ENCODE results near the gene NNT. TPM values are rescaled to one million over a fixed set of nuclear protein-coding genes. Genes with fewer than 3 reads are reported as not detected.

NNT gene
- total and polyA plus RNA-seq, 9 of the 15 experiments (the other 6 are each of a cell fraction or from before 2014, with no cell fraction given) = 21.9 to 68.6 (median 42.2) TPM

DNA sequence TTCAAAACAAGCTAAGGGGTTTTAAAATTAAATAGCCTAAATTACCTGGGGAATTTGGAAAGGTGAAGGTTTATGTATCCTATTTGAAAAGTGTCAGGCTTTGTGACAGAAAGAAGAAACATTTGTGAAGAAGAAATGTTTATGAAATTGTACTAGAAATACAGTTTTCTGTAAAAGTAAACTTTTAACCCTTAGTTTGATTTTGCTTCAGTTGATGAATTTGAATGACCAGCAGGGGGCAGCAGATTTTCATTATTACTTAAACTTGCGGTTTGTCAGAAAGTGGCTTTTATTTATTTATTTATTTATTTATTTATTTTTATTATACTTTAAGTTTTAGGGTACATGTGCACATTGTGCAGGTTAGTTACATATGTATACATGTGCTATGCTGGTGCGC is 58.1 kb downstream of the NNT start (continued):
- TF ChIP-seq, protein P1, sequence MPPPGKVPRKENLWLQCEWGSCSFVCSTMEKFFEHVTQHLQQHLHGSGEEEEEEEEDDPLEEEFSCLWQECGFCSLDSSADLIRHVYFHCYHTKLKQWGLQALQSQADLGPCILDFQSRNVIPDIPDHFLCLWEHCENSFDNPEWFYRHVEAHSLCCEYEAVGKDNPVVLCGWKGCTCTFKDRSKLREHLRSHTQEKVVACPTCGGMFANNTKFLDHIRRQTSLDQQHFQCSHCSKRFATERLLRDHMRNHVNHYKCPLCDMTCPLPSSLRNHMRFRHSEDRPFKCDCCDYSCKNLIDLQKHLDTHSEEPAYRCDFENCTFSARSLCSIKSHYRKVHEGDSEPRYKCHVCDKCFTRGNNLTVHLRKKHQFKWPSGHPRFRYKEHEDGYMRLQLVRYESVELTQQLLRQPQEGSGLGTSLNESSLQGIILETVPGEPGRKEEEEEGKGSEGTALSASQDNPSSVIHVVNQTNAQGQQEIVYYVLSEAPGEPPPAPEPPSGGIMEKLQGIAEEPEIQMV (tag; conservative IDR thresholded peaks at IDR 0.05; ENCODE audit: low read depth) = no peak

DNA sequence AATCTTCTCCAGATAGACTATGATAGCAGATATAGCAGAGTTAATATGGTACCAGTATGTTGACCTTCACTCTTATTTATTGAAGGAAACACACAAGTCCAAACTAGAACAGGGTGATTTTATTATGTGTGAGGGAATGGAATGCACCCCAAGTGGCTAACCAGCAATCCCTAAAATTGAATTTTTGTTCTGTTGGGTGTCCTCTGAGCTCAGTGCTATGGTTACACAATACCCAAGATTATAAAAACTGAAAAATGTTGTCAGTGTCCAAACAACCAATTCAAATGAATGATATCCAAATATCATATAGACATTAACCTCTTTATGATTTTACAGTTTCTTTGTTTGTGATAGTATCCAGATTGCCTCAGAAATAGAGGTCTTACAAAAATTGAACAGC is 60.9 kb downstream of the NNT start:
- CTCF ChIA-PET (ENCODE audit: low intra/inter-chr PET ratio) = no interaction called here
- DNase-seq (ENCODE audit: extremely low read depth in 1 of 4, low spot score in 3 of 4) (no peak), FAIRE-seq (no peak)
- no peak for TF ChIP-seq SPI1 (IDR thresholded peaks at IDR 0.05; ENCODE audit: borderline replicate concordance, low read depth, low read length)
- no peak for TF ChIP-seq TAF15 (IDR thresholded peaks at IDR 0.05; ENCODE audit: low read depth, low read length)
- TF ChIP-seq, protein P2, sequence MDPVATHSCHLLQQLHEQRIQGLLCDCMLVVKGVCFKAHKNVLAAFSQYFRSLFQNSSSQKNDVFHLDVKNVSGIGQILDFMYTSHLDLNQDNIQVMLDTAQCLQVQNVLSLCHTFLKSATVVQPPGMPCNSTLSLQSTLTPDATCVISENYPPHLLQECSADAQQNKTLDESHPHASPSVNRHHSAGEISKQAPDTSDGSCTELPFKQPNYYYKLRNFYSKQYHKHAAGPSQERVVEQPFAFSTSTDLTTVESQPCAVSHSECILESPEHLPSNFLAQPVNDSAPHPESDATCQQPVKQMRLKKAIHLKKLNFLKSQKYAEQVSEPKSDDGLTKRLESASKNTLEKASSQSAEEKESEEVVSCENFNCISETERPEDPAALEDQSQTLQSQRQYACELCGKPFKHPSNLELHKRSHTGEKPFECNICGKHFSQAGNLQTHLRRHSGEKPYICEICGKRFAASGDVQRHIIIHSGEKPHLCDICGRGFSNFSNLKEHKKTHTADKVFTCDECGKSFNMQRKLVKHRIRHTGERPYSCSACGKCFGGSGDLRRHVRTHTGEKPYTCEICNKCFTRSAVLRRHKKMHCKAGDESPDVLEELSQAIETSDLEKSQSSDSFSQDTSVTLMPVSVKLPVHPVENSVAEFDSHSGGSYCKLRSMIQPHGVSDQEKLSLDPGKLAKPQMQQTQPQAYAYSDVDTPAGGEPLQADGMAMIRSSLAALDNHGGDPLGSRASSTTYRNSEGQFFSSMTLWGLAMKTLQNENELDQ (CRISPR knock-in tag; IDR thresholded peaks at IDR 0.05; ENCODE audit: borderline replicate concordance) = no peak
- TF ChIP-seq ZNF12 (CRISPR knock-in tag; IDR thresholded peaks at IDR 0.05) = no peak

More for the DNA sequence above, 60.9 kb downstream of the NNT start:
- Histone ChIP-seq H3K9ac (ENCODE audit: insufficient read depth in 1 of 2, low read depth in 2 of 2, low read length in 2 of 2) (no peak overlapping the region), H3K27me3 (ENCODE audit: control insufficient read depth in 2 of 2, insufficient read depth in 2 of 2, low read length in 2 of 2) (no peaks in the 10 kb centered on the region), H3K4me1 (replicated peaks in 1 of 2; ENCODE audit: control insufficient read depth in 2 of 2, insufficient read depth in 2 of 2, low read length in 2 of 2) (no peaks in the 10 kb centered on the region), H3K4me3 (no peak overlapping the region), H3K4me2 (ENCODE audit: insufficient read depth, low read length) (no peak overlapping the region), H3K9me3 (replicated peaks; ENCODE audit: control insufficient read depth, insufficient read depth, low read depth, low read length) (no peaks in the 10 kb centered on the region), H4K20me1 (replicated peaks; ENCODE audit: control insufficient read depth, insufficient read depth, low read length) (no peaks in the 10 kb centered on the region), H3K36me3 (ENCODE audit: control insufficient read depth, insufficient read depth, low read length) (peaks cover 11% of the 10 kb centered on the region; the same call in 2 of the 3 replicates), H3K9me1 (ENCODE audit: control insufficient read depth, insufficient read depth, low read length) (no peaks in the 10 kb centered on the region), H2AFZ (ENCODE audit: low read depth, low read length) (no peak overlapping the region), H3K79me2 (ENCODE audit: control insufficient read depth, insufficient read depth, low read length) (no peaks in the 10 kb centered on the region), H3K27ac (ENCODE audit: extremely low read depth, low read depth, low read length) (no peak overlapping the region)
- POLR2A ChIA-PET = interaction anchor here (1.1 kb wide), 1 partner anchor 12 kb away, joined by 3 read pairs; no protein-coding TSS in a partner anchor
- ATAC-seq = no peak
- intact Hi-C loops (cut with micrococcal nuclease) = no loop called here
- in situ Hi-C loops (cut with MboI) = no loop called here
- BruUV-seq (replicated peaks) = no TSS peak

Measured in K562 (cell line).